Hematopoietic multipotent progenitor cell treated with erythropoietin and hydrocortisone succinate and interleukin-3 and kit ligand, for 4 days (in vitro differentiated cells): Measurements from ENCODE around the gene KRT4.
A peak's percentile ranks its signal among the peaks of the same experiment; 100 is the strongest.
"Not testable (repeated sequence)": the region's sequence is repeated elsewhere in the genome, so short reads cannot be mapped to it uniquely, and the experiment has no call there.

Experiments used
- DNase-seq: peaks from one replicate; pipeline ENCODE4 v3.0.0-alpha.2; 2015

The KRT4 gene

DNA sequence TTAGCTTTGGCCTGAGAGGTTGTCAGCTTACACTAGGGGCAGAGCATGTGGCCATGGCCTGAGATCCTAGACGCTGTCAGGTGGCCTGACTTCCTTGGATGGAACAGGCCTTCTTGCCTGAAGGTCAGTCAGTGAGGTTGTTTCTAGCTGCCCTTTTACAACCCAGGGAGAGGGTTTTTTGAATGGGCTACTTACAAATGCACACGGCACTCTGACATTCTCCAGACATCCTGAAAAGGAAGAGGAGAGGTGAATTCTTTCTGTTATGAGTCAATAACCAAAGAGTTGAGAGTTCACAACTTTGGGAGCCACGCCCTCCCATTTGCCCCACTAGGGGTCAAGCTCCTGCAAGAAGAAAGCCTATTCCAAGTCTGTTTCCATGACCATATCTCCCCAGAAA, 44.6 kb downstream of the KRT4 start:
- no peak for DNase-seq

GRCh38 chr12:52768479-52769200, 45.3 kb downstream of the KRT4 start:
- no peak for DNase-seq

- DNase-seq, result no peak
These were observed 46.5 kb downstream of the KRT4 start for GRCh38 chr12:52767427-52767826.

DNA sequence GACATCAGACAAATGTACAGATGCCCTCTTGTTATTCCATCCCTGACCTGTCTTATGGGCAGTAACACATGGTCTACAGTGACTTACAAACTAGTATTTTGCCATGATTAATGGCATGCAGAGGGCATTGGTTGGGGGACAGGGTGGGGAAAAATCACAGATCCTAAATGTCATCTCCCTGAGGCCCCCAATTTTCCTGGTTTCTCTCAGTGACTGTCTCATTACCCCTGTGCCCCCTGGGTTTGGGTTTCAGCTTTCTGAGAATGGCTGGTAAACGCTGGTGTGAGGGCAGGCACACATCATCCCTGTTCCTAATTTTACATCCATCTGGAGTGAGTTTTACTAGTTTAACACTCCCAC, 46.9 kb downstream of the KRT4 start:
- DNase-seq, result no peak

DNA sequence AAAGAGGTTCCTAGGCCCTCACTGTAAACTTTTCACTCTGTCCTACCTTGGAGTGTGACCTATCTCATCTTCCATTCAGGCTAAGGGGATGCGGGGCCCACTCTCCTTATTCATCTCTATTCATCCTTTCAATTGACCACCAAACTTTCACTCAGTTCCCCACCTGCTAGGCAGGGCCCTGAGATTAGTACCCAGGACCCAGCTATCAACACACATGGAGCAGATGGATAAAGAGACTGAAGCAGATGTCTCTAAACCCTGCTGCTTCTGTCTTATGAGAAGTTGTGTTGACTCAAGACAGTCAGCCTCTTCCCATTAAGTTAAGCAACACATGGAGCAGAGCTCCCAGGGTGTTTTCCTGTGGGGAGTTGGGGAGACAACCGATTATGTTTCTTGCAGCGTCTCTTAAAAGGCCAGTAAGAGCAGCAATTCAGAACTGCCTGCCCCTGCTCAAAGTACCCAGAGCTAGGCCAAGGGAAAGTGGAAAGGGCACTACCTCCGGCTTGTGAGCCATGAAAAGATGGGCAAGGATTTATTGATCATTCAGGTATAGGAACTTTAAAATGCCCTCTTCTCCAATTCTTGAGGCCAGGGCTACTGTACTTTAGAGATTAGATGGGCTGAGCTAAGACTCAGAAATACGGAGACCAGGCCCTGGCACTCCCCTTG, 47.4 kb downstream of the KRT4 start:
- DNase-seq, result no peak

GRCh38 chr12:52765702-52766101, 48.2 kb downstream of the KRT4 start:
- DNase-seq, result no peak

GRCh38 chr12:52763991-52764390, 49.9 kb downstream of the KRT4 start:
- no peak for DNase-seq

DNA sequence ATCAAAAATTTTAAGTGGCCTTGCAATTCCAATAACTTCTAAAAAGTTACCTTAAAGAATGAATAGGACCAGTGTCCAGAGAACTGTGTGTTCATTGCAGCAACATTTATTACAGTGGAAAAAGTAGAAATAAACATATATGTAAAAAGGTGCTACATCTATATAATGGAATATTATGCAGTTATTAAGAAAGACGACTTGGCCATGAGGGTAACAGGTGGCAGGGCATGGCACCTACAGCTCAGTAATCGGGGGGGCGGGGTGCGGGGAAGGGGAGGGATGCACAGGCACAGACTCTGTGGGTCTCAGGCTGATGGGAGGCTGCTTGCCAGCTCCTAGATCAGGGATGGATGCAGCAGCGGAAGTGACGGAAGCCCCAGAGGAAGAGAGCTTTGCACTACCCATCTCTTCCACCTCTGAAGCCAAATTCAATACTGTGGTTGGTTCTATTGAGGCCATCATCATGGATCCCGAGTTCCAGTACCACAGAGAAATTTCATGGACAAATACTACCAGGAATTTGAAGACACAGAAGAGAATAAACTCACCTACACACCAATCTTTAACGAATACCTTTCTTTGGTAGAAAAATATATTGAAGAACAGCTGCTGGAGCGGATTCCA, 50.8 kb downstream of the KRT4 start:
- no peak for DNase-seq

DNA sequence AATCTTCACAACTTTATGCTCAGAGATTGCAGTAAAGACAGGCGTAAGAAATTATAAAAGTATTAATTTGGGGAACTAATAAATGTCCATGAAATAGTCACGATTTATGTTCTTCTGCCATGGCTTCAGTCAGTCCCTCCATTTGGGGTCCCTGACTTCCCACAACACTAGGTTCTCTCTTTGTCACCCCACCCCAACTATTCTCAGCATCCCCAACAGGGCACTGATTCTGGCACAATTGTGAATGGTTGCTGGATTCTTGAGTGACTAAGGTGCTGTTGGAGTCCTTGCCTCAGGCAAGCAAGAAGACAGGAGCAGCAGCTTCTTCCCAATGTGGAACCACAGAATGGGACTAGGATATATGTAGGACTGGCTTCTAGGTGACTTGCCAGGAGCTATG, 52.1 kb downstream of the KRT4 start:
- no peak for DNase-seq

DNA sequence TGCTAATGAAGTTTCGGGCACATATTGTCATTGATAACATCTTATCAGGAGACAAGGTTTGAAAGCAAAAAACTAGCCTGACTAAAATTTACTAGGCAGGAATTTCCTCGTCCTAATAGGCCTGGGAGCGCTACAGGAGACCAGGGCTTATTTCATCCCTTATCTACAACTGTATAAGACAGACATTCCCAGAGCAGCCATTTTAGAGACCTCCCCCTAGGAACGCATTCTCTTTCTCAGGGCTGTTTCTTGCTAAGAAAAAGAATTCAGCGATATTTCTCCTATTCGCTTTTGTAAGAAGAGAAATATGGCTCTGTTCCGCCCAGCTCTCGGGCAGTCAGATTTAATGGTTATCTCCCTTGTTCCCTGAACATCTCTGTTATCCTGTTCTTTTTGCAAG, 52.7 kb downstream of the KRT4 start:
- not testable (repeated sequence) for DNase-seq

DNA sequence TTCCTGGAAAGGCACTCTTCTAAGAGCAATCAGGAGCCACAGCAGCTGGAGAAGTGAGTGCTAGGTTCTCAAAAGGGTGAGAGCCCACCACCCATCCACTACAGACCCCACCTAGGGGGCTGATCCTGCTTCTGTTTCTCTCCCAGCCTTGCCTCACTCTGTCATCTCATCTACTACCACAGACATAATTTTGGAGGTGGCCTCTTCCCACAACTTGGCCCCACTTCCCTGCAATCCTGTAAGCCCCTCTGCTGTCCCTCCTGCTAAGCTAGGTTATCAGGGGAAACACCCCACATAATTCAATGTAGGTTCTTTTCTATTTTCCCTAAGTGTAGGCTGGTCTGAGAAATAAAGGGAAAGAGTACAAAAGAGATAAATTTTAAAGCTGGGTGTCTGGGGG, 53.3 kb downstream of the KRT4 start:
- DNase-seq, result no peak

GRCh38 chr12:52759695-52760094, 54.2 kb downstream of the KRT4 start:
- peak; percentile 20 for DNase-seq

DNA sequence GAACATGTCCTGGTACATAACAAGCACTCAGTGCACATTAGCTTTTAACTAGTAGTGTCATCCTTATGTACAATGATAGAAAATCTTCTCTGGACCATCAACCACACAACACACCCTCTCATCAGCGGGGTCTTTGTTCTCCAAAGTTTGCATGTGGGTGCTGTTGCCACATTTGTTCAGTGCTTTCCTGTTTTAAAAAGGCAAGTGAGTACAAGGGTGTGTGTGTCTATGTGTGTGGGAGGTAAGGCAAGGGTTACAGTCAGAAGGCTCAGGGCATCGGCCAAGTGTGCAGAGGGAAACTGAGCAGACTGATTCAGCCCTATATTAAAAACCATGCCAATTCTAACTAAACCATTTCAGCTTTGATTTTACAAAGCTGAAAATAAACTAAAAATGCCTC, 54.7 kb downstream of the KRT4 start:
- DNase-seq, result no peak

DNA sequence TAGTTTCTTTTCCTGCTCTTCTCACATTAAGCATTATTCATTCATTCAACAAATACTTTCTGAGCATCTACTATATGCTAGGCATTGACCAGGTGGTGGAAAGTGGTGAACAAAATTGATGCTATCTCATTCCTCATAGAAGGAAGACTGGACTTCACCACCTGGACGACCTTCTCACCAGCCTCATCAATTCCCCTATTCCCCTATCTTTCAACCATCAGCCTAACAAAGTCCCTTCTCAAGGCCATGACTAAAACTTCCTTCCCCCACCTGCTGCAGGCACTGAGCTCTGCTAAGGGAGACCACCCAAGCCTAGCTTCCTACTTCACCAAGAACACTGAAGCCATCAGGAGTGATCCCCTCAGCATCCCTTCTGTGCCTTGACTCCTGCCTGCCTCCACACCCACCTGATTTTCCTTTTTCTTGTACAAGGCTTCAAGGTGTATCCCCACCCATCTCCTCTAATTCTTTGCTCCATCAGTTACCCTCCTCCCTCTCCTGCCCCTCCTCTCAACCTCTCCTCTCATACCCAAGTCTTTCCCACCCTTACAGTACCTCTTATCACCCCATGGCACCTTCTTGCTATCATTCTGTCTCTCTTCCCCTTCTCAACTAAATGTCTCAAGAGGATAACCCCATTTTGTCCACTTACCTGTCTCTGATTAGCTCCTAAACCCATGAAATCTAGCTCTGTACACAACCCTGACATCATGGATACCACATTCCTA, 56.3 kb downstream of the KRT4 start:
- DNase-seq, result no peak
